Medulla oblongata (tissue), 1 donor: Measurements from ENCODE around the gene ADAMTS20.
A peak's percentile ranks its signal among the peaks of the same experiment; 100 is the strongest.

Source experiments
- DNase-seq: peaks from one replicate; pipeline ENCODE4 v3.0.0-alpha.2; 2015; ENCODE audit errors: extremely low spot score

ADAMTS20 gene

GRCh38 chr12:43493261-43493797, 58.7 kb downstream of the ADAMTS20 start:
- DNase-seq = no peak

GRCh38 chr12:43482311-43483085, 69.5 kb downstream of the ADAMTS20 start:
- no peak for DNase-seq

GRCh38 chr12:43480591-43480990, 71.4 kb downstream of the ADAMTS20 start:
- no peak for DNase-seq

- no peak for DNase-seq
These were observed 89.3 kb downstream of the ADAMTS20 start for GRCh38 chr12:43462741-43463140.

- DNase-seq = no peak
These were observed 89.9 kb downstream of the ADAMTS20 start for GRCh38 chr12:43462080-43462479.

GRCh38 chr12:43459285-43459684, 92.7 kb downstream of the ADAMTS20 start:
- DNase-seq = no peak

GRCh38 chr12:43453761-43454160, 98.2 kb downstream of the ADAMTS20 start:
- DNase-seq = no peak

GRCh38 chr12:43444940-43445564, 107.0 kb downstream of the ADAMTS20 start:
- DNase-seq = peak; percentile 58

- DNase-seq = no peak
These were observed 115.4 kb downstream of the ADAMTS20 start for GRCh38 chr12:43436597-43436996.

GRCh38 chr12:43434614-43435013, 117.4 kb downstream of the ADAMTS20 start:
- no peak for DNase-seq

- no peak for DNase-seq
These were observed 123.9 kb downstream of the ADAMTS20 start for GRCh38 chr12:43428088-43428600.

GRCh38 chr12:43425361-43425760, 126.6 kb downstream of the ADAMTS20 start:
- DNase-seq = no peak

- no peak for DNase-seq
These were observed 135.0 kb downstream of the ADAMTS20 start for GRCh38 chr12:43416981-43417380.

GRCh38 chr12:43407816-43408645, 144.0 kb downstream of the ADAMTS20 start:
- no peak for DNase-seq

GRCh38 chr12:43406801-43407200, 145.2 kb downstream of the ADAMTS20 start:
- DNase-seq = no peak

- no peak for DNase-seq
These were observed 149.6 kb downstream of the ADAMTS20 start for GRCh38 chr12:43402436-43402835.

- no peak for DNase-seq
These were observed 150.9 kb downstream of the ADAMTS20 start for GRCh38 chr12:43401096-43401495.

- no peak for DNase-seq
These were observed 155.3 kb downstream of the ADAMTS20 start for GRCh38 chr12:43396671-43397070.

- DNase-seq = no peak
These were observed 159.9 kb downstream of the ADAMTS20 start for GRCh38 chr12:43392116-43392515.

GRCh38 chr12:43381879-43382278, 170.1 kb downstream of the ADAMTS20 start:
- DNase-seq = no peak

GRCh38 chr12:43378448-43378847, 173.6 kb downstream of the ADAMTS20 start:
- DNase-seq = no peak

- DNase-seq = no peak
These were observed 181.7 kb downstream of the ADAMTS20 start for GRCh38 chr12:43370263-43370662.
